Cerebellar cortex (tissue), 1 donor: ENCODE measurements around the gene CLTCL1.

Experiments used
- DNase-seq: peaks from one replicate; pipeline ENCODE4 v3.0.0-alpha.2; 2015; ENCODE audit warnings: low spot score

CLTCL1 gene

GRCh38 chr22:19244600-19245352, 46.7 kb downstream of the CLTCL1 start:
- peak; percentile 22 for DNase-seq

GRCh38 chr22:19242699-19243098, 48.8 kb downstream of the CLTCL1 start:
- no peak for DNase-seq

GRCh38 chr22:19241593-19241906, 50.0 kb downstream of the CLTCL1 start:
- no peak for DNase-seq

GRCh38 chr22:19240813-19241592, 50.5 kb downstream of the CLTCL1 start:
- no peak for DNase-seq

- DNase-seq, result no peak
Measured at GRCh38 chr22:19239464-19239863, 52.1 kb downstream of the CLTCL1 start.

GRCh38 chr22:19238900-19239299, 52.6 kb downstream of the CLTCL1 start:
- DNase-seq, result no peak

- no peak for DNase-seq
Measured at GRCh38 chr22:19235874-19236273, 55.6 kb downstream of the CLTCL1 start.

- DNase-seq, result no peak
Measured at GRCh38 chr22:19234126-19234896, 57.2 kb downstream of the CLTCL1 start.

- DNase-seq, result no peak
Measured at GRCh38 chr22:19233189-19233661, 58.3 kb downstream of the CLTCL1 start.

GRCh38 chr22:19232623-19233022, 58.9 kb downstream of the CLTCL1 start:
- DNase-seq, result no peak

GRCh38 chr22:19231986-19232385, 59.5 kb downstream of the CLTCL1 start:
- DNase-seq, result no peak

GRCh38 chr22:19229600-19229999, 61.9 kb downstream of the CLTCL1 start:
- DNase-seq, result no peak

- DNase-seq, result no peak
Measured at GRCh38 chr22:19228179-19228578, 63.3 kb downstream of the CLTCL1 start.

- no peak for DNase-seq
Measured at GRCh38 chr22:19226428-19226827, 65.1 kb downstream of the CLTCL1 start.

- no peak for DNase-seq
Measured at GRCh38 chr22:19225560-19225959, 66.0 kb downstream of the CLTCL1 start.

GRCh38 chr22:19224985-19225384, 66.5 kb downstream of the CLTCL1 start:
- no peak for DNase-seq

GRCh38 chr22:19224557-19224956, 67.0 kb downstream of the CLTCL1 start:
- DNase-seq, result no peak

GRCh38 chr22:19223617-19224016, 67.9 kb downstream of the CLTCL1 start:
- DNase-seq, result no peak

- DNase-seq, result no peak
Measured at GRCh38 chr22:19223110-19223509, 68.4 kb downstream of the CLTCL1 start.

GRCh38 chr22:19222242-19223005, 69.1 kb downstream of the CLTCL1 start:
- DNase-seq, result no peak

GRCh38 chr22:19220867-19221266, 70.7 kb downstream of the CLTCL1 start:
- no peak for DNase-seq
